GM23338 (cell line): ENCODE data around the gene UNC5A. TPM values are rescaled to one million over a fixed set of nuclear protein-coding genes. Genes with fewer than 3 reads are reported as not detected.

Source experiments
- ATAC-seq: fragments of 200-7000 bp; cut with Tn5 transposase; 3 replicates; pipeline ENCODE4 v1.9.1; 2020
- DNase-seq: peaks from one replicate; pipeline ENCODE4 v3.0.0-alpha.2; 2015; ENCODE audit warnings: low spot score
- H2AFZ ChIP-seq: fragments of 200-600 bp; sonication (generic); 2 replicates; pipeline ENCODE4 v1.8.0; 2016; ENCODE audit warnings: antibody characterized with exemption, mild to moderate bottlenecking, moderate library complexity
- H3F3A ChIP-seq: fragments of 200-600 bp; sonication (generic); replicated peaks from 2 replicates; pipeline ENCODE4 v1.8.0; 2017; ENCODE audit warnings: antibody characterized with exemption, mixed run types, low read depth
- H3K27ac ChIP-seq: fragments of 200-600 bp; sonication (generic); 2 replicates; pipeline ENCODE4 v1.6.1; 2016; ENCODE audit warnings: low read depth
- H3K27me3 ChIP-seq: fragments of 200-600 bp; sonication (generic); 2 replicates; pipeline ENCODE4 v1.8.0; 2016; ENCODE audit warnings: mild to moderate bottlenecking, mixed run types, moderate library complexity; ENCODE audit not compliant: insufficient read depth
- H3K36me3 ChIP-seq: fragments of 200-600 bp; sonication (generic); 2 replicates; pipeline ENCODE4 v1.8.0; 2016; ENCODE audit warnings: mild to moderate bottlenecking; ENCODE audit not compliant: insufficient read depth
- H3K4me1 ChIP-seq: fragments of 200-600 bp; sonication (generic); 2 replicates; pipeline ENCODE4 v1.8.0; 2016; ENCODE audit warnings: mild to moderate bottlenecking, moderate library complexity; ENCODE audit not compliant: insufficient read depth
- H3K4me2 ChIP-seq: fragments of 200-600 bp; sonication (generic); 2 replicates; pipeline ENCODE4 v1.7.1; 2017; ENCODE audit warnings: mixed run types
- H3K4me3 ChIP-seq: fragments of 200-600 bp; sonication (generic); 2 replicates; pipeline ENCODE4 v1.6.1; 2016; ENCODE audit warnings: mixed run types
- H3K79me2 ChIP-seq: fragments of 200-600 bp; sonication (generic); replicated peaks from 2 replicates; pipeline ENCODE4 v1.8.0; 2017; ENCODE audit warnings: mild to moderate bottlenecking; ENCODE audit not compliant: insufficient read depth
- H3K9me2 ChIP-seq: fragments of 200-600 bp; sonication (generic); 2 replicates; pipeline ENCODE4 v1.8.0; 2017; ENCODE audit not compliant: insufficient read depth
- H4K20me1 ChIP-seq: fragments of 200-600 bp; sonication (generic); replicated peaks from 2 replicates; pipeline ENCODE4 v1.8.0; 2017; ENCODE audit warnings: mild to moderate bottlenecking; ENCODE audit not compliant: insufficient read depth
- H3K27ac Mint-ChIP-seq: 2 replicates; pipeline ENCODE4 v1.8.0; 2020; ENCODE audit warnings: inconsistent platforms, mild to moderate bottlenecking, moderate library complexity, mixed read lengths
- H3K27me3 Mint-ChIP-seq: 3 replicates; pipeline ENCODE4 v1.8.0; 2022; ENCODE audit warnings: low read depth, mild to moderate bottlenecking, moderate library complexity, mixed read lengths, inconsistent platforms; ENCODE audit not compliant: insufficient read depth, poor library complexity
- H3K36me3 Mint-ChIP-seq: 3 replicates; pipeline ENCODE4 v1.8.0; 2021; ENCODE audit warnings: low read depth, mild to moderate bottlenecking, inconsistent platforms, moderate library complexity, mixed read lengths
- H3K4me1 Mint-ChIP-seq: 3 replicates; pipeline ENCODE4 v1.8.0; 2020; ENCODE audit warnings: mild to moderate bottlenecking, inconsistent platforms, mixed read lengths
- H3K4me3 Mint-ChIP-seq: 3 replicates; pipeline ENCODE4 v1.8.0; 2021; ENCODE audit warnings: moderate library complexity, mild to moderate bottlenecking, inconsistent platforms, mixed read lengths
- H3K9me3 Mint-ChIP-seq: 3 replicates; pipeline ENCODE4 v1.8.0; 2020; ENCODE audit warnings: moderate library complexity, mild to moderate bottlenecking, inconsistent platforms, mixed read lengths
- CREB1 ChIP-seq: fragments of 250-450 bp; sonication (Bioruptor Pico); IDR thresholded peaks from 2 replicates; pipeline ENCODE4 v1.5.0; 2020; ENCODE audit warnings: low read depth, mild to moderate bottlenecking, moderate library complexity
- ETS1 ChIP-seq: IDR thresholded peaks from 2 replicates; pipeline ENCODE4 v1.6.1; 2016; ENCODE audit warnings: antibody characterized with exemption
- EZH2 ChIP-seq: fragments of 200-600 bp; sonication (generic); IDR thresholded peaks from one replicate; pipeline ENCODE4 v1.8.0; 2017; ENCODE audit warnings: antibody characterized with exemption, mild to moderate bottlenecking, low read depth; ENCODE audit not compliant: unreplicated experiment
- EZH2phosphoT487 ChIP-seq: fragments of 200-600 bp; sonication (generic); IDR thresholded peaks from one replicate; pipeline ENCODE4 v1.8.1; 2018; ENCODE audit warnings: antibody characterized with exemption; ENCODE audit not compliant: unreplicated experiment
- JUNB ChIP-seq: IDR thresholded peaks from one replicate; pipeline ENCODE4 v1.6.1; 2016; ENCODE audit warnings: antibody characterized with exemption; ENCODE audit not compliant: unreplicated experiment
- NANOG ChIP-seq: IDR thresholded peaks from 2 replicates; pipeline ENCODE4 v1.6.1; 2016; ENCODE audit warnings: antibody characterized with exemption, borderline replicate concordance
- POLR2AphosphoS5 ChIP-seq: IDR thresholded peaks from 2 replicates; pipeline ENCODE4 v1.6.1; 2016; ENCODE audit warnings: antibody characterized with exemption, low read depth
- REST ChIP-seq: IDR thresholded peaks from one replicate; pipeline ENCODE4 v1.6.1; 2018; ENCODE audit warnings: antibody characterized with exemption; ENCODE audit not compliant: unreplicated experiment
- STAT1 ChIP-seq: IDR thresholded peaks from one replicate; pipeline ENCODE4 v1.6.1; 2016; ENCODE audit warnings: antibody characterized with exemption; ENCODE audit not compliant: unreplicated experiment
- ZNF114 ChIP-seq: fragments of 250-450 bp; sonication (Bioruptor Pico); IDR thresholded peaks from 2 replicates; pipeline ENCODE4 v1.5.0; 2020; ENCODE audit warnings: mild to moderate bottlenecking, moderate library complexity
- ZNF331 ChIP-seq: fragments of 250-450 bp; sonication (Bioruptor Pico); IDR thresholded peaks from 2 replicates; pipeline ENCODE4 v1.5.0; 2020; ENCODE audit warnings: low read depth, mild to moderate bottlenecking, moderate library complexity
- polyA plus RNA-seq: library from polyadenylated mRNA; unstranded; fragments of >200 nt; fragmentation: Nextera tagmentation; extraction: Ambion mirVana; gene quantifications from 2 replicates; pipeline ENCODE4 v1.2.1, GENCODE V29; 2016
- total RNA-seq: library from RNA; depleted of rRNA; stranded (reverse); fragments of >200 nt; shearing (Covaris generic); gene quantifications from 2 replicates; pipeline ENCODE4 v1.2.3, GENCODE V29; 2014
- TF ChIP-seq, protein P1 (sequence below): fragments of 250-450 bp; sonication (Bioruptor Pico); IDR thresholded peaks from 2 replicates; pipeline ENCODE4 v1.5.0; 2020; ENCODE audit warnings: mild to moderate bottlenecking, moderate library complexity
- TF ChIP-seq, protein P2 (sequence below), 2 experiments: fragments of 200-600 bp in 1 of 2; sonication (generic) in 1 of 2; conservative IDR thresholded peaks; 2 replicates each; pipeline versions ENCODE4 v1.5.1 to v1.6.1; 2016 to 2017; ENCODE audit warnings: antibody characterized with exemption in 2 of 2, low read depth in 2 of 2, mild to moderate bottlenecking in 2 of 2, moderate library complexity in 1 of 2

UNC5A gene
- total and polyA plus RNA-seq, 2 experiments from 2014 or later, result 0.92 to 3.9 TPM

DNA sequence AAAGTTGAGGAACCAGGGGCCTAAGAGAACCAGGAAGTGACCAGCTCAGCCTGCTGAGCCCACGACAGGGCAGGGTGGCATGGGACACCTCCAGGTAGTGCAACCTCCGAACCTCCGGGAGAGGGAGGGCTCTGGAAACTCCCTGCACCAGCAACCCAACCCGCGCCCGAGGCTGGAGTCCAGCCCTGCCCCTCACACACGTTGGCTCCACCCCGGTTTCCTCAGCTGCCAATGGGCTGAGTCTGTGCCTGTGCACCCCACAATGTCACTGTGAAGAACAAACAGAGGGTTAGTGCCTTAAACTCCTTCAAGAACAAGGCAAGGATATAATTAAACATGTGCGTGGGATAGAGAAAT, 17.0 kb upstream of the UNC5A start:
- no peaks in the 10 kb centered on the region; the same call in 1 of the 2 replicates for H4K20me1 ChIP-seq
- H3F3A ChIP-seq, result no peaks in the 10 kb centered on the region
- H3K27ac Mint-ChIP-seq, result no peak overlapping the region
- peaks cover 29% of the 10 kb centered on the region for H3K4me1 Mint-ChIP-seq
- no peak overlapping the region for H3K4me2 ChIP-seq
- H3K4me3 ChIP-seq, result no peak overlapping the region
- no peaks in the 10 kb centered on the region; the same call in 1 of the 2 replicates for H3K4me1 ChIP-seq
- DNase-seq, result peak; percentile 76
- H3K27ac ChIP-seq, result no peak overlapping the region
- H3K27me3 Mint-ChIP-seq, result peaks cover 15% of the 10 kb centered on the region
- H3K9me3 Mint-ChIP-seq, result no peaks in the 10 kb centered on the region
- TF ChIP-seq JUNB (no peak), REST (no peak), EZH2phosphoT487 (no peak), POLR2AphosphoS5 (no peak), ZNF114 (CRISPR knock-in tag) (no peak), ZNF331 (CRISPR knock-in tag) (no peak), STAT1 (no peak), NANOG (no peak), EZH2 (no peak), ETS1 (no peak), CREB1 (CRISPR knock-in tag) (no peak)
- TF ChIP-seq, protein P1, sequence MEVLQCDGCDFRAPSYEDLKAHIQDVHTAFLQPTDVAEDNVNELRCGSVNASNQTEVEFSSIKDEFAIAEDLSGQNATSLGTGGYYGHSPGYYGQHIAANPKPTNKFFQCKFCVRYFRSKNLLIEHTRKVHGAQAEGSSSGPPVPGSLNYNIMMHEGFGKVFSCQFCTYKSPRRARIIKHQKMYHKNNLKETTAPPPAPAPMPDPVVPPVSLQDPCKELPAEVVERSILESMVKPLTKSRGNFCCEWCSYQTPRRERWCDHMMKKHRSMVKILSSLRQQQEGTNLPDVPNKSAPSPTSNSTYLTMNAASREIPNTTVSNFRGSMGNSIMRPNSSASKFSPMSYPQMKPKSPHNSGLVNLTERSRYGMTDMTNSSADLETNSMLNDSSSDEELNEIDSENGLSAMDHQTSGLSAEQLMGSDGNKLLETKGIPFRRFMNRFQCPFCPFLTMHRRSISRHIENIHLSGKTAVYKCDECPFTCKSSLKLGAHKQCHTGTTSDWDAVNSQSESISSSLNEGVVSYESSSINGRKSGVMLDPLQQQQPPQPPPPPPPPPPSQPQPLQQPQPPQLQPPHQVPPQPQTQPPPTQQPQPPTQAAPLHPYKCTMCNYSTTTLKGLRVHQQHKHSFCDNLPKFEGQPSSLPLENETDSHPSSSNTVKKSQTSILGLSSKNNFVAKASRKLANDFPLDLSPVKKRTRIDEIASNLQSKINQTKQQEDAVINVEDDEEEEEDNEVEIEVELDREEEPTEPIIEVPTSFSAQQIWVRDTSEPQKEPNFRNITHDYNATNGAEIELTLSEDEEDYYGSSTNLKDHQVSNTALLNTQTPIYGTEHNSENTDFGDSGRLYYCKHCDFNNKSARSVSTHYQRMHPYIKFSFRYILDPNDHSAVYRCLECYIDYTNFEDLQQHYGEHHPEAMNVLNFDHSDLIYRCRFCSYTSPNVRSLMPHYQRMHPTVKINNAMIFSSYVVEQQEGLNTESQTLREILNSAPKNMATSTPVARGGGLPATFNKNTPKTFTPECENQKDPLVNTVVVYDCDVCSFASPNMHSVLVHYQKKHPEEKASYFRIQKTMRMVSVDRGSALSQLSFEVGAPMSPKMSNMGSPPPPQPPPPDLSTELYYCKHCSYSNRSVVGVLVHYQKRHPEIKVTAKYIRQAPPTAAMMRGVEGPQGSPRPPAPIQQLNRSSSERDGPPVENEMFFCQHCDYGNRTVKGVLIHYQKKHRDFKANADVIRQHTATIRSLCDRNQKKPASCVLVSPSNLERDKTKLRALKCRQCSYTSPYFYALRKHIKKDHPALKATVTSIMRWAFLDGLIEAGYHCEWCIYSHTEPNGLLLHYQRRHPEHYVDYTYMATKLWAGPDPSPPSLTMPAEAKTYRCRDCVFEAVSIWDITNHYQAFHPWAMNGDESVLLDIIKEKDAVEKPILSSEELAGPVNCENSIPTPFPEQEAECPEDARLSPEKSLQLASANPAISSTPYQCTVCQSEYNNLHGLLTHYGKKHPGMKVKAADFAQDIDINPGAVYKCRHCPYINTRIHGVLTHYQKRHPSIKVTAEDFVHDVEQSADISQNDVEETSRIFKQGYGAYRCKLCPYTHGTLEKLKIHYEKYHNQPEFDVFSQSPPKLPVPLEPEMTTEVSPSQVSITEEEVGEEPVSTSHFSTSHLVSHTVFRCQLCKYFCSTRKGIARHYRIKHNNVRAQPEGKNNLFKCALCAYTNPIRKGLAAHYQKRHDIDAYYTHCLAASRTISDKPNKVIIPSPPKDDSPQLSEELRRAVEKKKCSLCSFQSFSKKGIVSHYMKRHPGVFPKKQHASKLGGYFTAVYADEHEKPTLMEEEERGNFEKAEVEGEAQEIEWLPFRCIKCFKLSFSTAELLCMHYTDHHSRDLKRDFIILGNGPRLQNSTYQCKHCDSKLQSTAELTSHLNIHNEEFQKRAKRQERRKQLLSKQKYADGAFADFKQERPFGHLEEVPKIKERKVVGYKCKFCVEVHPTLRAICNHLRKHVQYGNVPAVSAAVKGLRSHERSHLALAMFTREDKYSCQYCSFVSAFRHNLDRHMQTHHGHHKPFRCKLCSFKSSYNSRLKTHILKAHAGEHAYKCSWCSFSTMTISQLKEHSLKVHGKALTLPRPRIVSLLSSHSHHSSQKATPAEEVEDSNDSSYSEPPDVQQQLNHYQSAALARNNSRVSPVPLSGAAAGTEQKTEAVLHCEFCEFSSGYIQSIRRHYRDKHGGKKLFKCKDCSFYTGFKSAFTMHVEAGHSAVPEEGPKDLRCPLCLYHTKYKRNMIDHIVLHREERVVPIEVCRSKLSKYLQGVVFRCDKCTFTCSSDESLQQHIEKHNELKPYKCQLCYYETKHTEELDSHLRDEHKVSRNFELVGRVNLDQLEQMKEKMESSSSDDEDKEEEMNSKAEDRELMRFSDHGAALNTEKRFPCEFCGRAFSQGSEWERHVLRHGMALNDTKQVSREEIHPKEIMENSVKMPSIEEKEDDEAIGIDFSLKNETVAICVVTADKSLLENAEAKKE (CRISPR knock-in tag), result no peak
- TF ChIP-seq, protein P2, sequence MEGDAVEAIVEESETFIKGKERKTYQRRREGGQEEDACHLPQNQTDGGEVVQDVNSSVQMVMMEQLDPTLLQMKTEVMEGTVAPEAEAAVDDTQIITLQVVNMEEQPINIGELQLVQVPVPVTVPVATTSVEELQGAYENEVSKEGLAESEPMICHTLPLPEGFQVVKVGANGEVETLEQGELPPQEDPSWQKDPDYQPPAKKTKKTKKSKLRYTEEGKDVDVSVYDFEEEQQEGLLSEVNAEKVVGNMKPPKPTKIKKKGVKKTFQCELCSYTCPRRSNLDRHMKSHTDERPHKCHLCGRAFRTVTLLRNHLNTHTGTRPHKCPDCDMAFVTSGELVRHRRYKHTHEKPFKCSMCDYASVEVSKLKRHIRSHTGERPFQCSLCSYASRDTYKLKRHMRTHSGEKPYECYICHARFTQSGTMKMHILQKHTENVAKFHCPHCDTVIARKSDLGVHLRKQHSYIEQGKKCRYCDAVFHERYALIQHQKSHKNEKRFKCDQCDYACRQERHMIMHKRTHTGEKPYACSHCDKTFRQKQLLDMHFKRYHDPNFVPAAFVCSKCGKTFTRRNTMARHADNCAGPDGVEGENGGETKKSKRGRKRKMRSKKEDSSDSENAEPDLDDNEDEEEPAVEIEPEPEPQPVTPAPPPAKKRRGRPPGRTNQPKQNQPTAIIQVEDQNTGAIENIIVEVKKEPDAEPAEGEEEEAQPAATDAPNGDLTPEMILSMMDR (conservative IDR thresholded peaks at IDR 0.05; ENCODE audit: low read depth in 2 of 2), result no peak
- H3K36me3 Mint-ChIP-seq, result no peaks in the 10 kb centered on the region
- H3K4me3 Mint-ChIP-seq, result no peak overlapping the region
- peak; percentile 89 for ATAC-seq
- no peaks in the 10 kb centered on the region for H3K79me2 ChIP-seq
- no peaks in the 10 kb centered on the region for H3K9me2 ChIP-seq
- H3K36me3 ChIP-seq, result no peaks in the 10 kb centered on the region
- H3K27me3 ChIP-seq, result no peaks in the 10 kb centered on the region
- H2AFZ ChIP-seq, result peak overlapping the region; percentile 83
